ENCODE measurements around the gene TDRKH.
"Not testable (repeated sequence)": the region's sequence is repeated elsewhere in the genome, so short reads cannot be mapped to it uniquely, and the experiment has no call there.

Gene TDRKH

GRCh38 chr1:151802372-151802771, 12.1 kb upstream of the TDRKH start:
- FAIRE-seq, result no peak
- no peak for DNase-seq (ENCODE audit: low spot score)

- FAIRE-seq (no peak), DNase-seq (ENCODE audit: low spot score) (no peak)
Observed at GRCh38 chr1:151801846-151802245, 11.5 kb upstream of the TDRKH start.

GRCh38 chr1:151801310-151801820, 11.1 kb upstream of the TDRKH start:
- DNase-seq (ENCODE audit: low spot score), result no peak
- FAIRE-seq, result no peak

GRCh38 chr1:151800830-151801229, 10.5 kb upstream of the TDRKH start:
- DNase-seq (ENCODE audit: low spot score) (no peak), FAIRE-seq (no peak)

GRCh38 chr1:151799179-151800022, 9.1 kb upstream of the TDRKH start:
- no peak for FAIRE-seq
- no peak for DNase-seq (ENCODE audit: low spot score)

GRCh38 chr1:151798571-151798970, 8.3 kb upstream of the TDRKH start:
- DNase-seq (ENCODE audit: low spot score) (no peak), FAIRE-seq (no peak)

- FAIRE-seq (no peak), DNase-seq (ENCODE audit: low spot score) (no peak)
Observed at GRCh38 chr1:151790940-151791651, 796 bp upstream of the TDRKH start.

GRCh38 chr1:151787689-151788088, 2.6 kb downstream of the TDRKH start:
- FAIRE-seq (no peak), DNase-seq (ENCODE audit: low spot score) (no peak)

- DNase-seq (ENCODE audit: low spot score) (no peak), FAIRE-seq (no peak)
Observed at GRCh38 chr1:151783796-151784195, 6.5 kb downstream of the TDRKH start.

GRCh38 chr1:151782741-151783140, 7.6 kb downstream of the TDRKH start:
- DNase-seq (ENCODE audit: low spot score) (no peak), FAIRE-seq (no peak)

GRCh38 chr1:151782026-151782425, 8.3 kb downstream of the TDRKH start:
- not testable (repeated sequence) for DNase-seq (ENCODE audit: low spot score)

GRCh38 chr1:151780736-151781135, 9.6 kb downstream of the TDRKH start:
- DNase-seq (ENCODE audit: low spot score); FAIRE-seq: not testable (repeated sequence)

More at GRCh38 chr1:151782026-151782425, 8.3 kb downstream of the TDRKH start:
- FAIRE-seq, result not testable (repeated sequence)

GRCh38 chr1:151779852-151780251, 10.4 kb downstream of the TDRKH start:
- FAIRE-seq, result no peak
- DNase-seq (ENCODE audit: low spot score), result no peak

- DNase-seq (ENCODE audit: low spot score), result no peak
- no peak for FAIRE-seq
Observed at GRCh38 chr1:151777317-151777716, 13.0 kb downstream of the TDRKH start.

- FAIRE-seq, result no peak
- no peak for DNase-seq (ENCODE audit: low spot score)
Observed at GRCh38 chr1:151776665-151777062, 13.6 kb downstream of the TDRKH start.

- FAIRE-seq, result no peak
Observed at GRCh38 chr1:151775894-151776664, 14.2 kb downstream of the TDRKH start.

GRCh38 chr1:151774256-151774922, 15.9 kb downstream of the TDRKH start:
- DNase-seq (ENCODE audit: low spot score) (no peak), FAIRE-seq (no peak)

More at GRCh38 chr1:151775894-151776664, 14.2 kb downstream of the TDRKH start:
- no peak for DNase-seq (ENCODE audit: low spot score)

GRCh38 chr1:151773702-151774101, 16.6 kb downstream of the TDRKH start:
- DNase-seq (ENCODE audit: low spot score) (peak; percentile 64), FAIRE-seq (peak; percentile 52)

- DNase-seq (ENCODE audit: low spot score); FAIRE-seq: not testable (repeated sequence)
Observed at GRCh38 chr1:151769270-151769669, 21.0 kb downstream of the TDRKH start.

GRCh38 chr1:151768351-151769066, 21.8 kb downstream of the TDRKH start:
- FAIRE-seq; DNase-seq (ENCODE audit: low spot score): not testable (repeated sequence)
